Mammary epithelial cell (primary cell): ENCODE results near the gene STAB2.

Experiments used
- CTCF ChIP-seq, 2 donors: IDR thresholded peaks in 1 of 2; conservative IDR thresholded peaks in 1 of 2; 2 replicates each; pipeline ENCODE4 v1.5.1; 2011 to 2012; ENCODE audit warnings: inconsistent platforms in 2 of 2, low read length in 2 of 2, mild to moderate bottlenecking in 2 of 2, control low read depth in 1 of 2, low read depth in 1 of 2; ENCODE audit not compliant: insufficient read depth in 1 of 2; ENCODE audit errors: extremely low read depth in 1 of 2
- EZH2 ChIP-seq: IDR thresholded peaks from 2 replicates; pipeline ENCODE4 v1.6.1; 2012; ENCODE audit warnings: low read length, inconsistent platforms, borderline replicate concordance

DNA sequence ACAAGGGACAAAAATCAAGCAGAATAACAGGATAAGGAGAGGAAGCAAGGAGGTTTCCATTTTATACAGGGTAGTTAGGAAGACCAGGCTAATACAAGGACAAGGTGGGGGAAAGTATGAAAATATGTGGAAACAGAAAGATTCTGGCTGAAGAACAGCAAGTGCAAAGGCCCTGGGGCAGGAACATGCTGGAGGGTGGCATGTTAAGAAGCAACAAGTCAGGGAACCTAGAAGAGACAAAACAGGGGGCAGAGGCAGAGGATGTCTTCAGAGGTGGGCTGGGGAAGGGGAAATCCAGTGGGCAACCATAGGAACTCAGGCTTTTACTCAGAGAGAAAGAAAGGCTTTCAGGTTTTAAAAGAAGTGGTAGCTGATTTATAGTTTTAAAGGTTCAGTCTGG, 199.1 kb downstream of the STAB2 start:
- TF ChIP-seq CTCF (conservative IDR thresholded peaks at IDR 0.05 in 1 of 2, IDR thresholded peaks at IDR 0.05 in 1 of 2; ENCODE audit: extremely low read depth in 1 of 2, insufficient read depth in 1 of 2, low read depth in 1 of 2, low read length in 2 of 2) (no peak), EZH2 (no peak)
